Vagina (tissue), 2 donors: Measurements from ENCODE around the gene MYBPH.

Experiments used
- POLR2A ChIP-seq, 2 donors: fragments of 450-650 bp; IDR thresholded peaks; one replicate each; pipeline ENCODE4 v1.6.1; 2017; ENCODE audit warnings: antibody characterized with exemption in 2 of 2, mild to moderate bottlenecking in 2 of 2, moderate library complexity in 2 of 2
- POLR2AphosphoS5 ChIP-seq, 2 donors: sonication (generic); formaldehyde crosslinking; IDR thresholded peaks; one replicate each; pipeline ENCODE4 v1.9.0; 2017; ENCODE audit warnings: antibody characterized with exemption in 2 of 2, mild to moderate bottlenecking in 2 of 2, low read depth in 1 of 2; ENCODE audit not compliant: insufficient read depth in 1 of 2
- TF ChIP-seq, protein P1 (sequence below), 3 experiments: fragments of 450-650 bp in 2 of 3; fragments of 200-600 bp in 1 of 3; sonication (generic) in 1 of 3; IDR thresholded peaks; one replicate each; pipeline ENCODE4 v1.5.1; 2017 to 2019; ENCODE audit warnings: antibody characterized with exemption in 3 of 3, mild to moderate bottlenecking in 2 of 3, moderate library complexity in 2 of 3

DNA sequence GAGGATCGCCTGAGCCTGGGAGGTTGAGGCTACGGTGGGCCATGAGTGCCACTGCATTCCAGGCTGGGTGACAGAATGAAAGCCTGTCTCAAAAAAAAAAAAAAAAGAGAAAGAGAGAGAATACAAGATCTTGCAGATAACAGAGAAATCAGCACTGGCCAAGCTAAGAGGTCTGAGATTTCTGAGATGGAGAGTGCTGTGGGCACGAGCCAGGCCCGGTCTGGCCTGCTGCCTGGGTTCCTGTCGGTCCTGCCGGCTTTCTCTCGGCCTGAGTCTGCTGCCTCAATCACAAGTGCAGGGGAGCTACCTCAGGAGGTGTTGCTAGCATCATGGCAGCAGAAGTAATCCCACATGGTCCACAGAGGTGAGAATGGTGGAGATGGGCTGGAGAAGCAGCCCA, 29.1 kb downstream of the MYBPH start:
- TF ChIP-seq, protein P1, sequence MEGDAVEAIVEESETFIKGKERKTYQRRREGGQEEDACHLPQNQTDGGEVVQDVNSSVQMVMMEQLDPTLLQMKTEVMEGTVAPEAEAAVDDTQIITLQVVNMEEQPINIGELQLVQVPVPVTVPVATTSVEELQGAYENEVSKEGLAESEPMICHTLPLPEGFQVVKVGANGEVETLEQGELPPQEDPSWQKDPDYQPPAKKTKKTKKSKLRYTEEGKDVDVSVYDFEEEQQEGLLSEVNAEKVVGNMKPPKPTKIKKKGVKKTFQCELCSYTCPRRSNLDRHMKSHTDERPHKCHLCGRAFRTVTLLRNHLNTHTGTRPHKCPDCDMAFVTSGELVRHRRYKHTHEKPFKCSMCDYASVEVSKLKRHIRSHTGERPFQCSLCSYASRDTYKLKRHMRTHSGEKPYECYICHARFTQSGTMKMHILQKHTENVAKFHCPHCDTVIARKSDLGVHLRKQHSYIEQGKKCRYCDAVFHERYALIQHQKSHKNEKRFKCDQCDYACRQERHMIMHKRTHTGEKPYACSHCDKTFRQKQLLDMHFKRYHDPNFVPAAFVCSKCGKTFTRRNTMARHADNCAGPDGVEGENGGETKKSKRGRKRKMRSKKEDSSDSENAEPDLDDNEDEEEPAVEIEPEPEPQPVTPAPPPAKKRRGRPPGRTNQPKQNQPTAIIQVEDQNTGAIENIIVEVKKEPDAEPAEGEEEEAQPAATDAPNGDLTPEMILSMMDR (IDR thresholded peaks at IDR 0.05): no peak
- TF ChIP-seq POLR2A (IDR thresholded peaks at IDR 0.05) (no peak), POLR2AphosphoS5 (IDR thresholded peaks at IDR 0.05; ENCODE audit: insufficient read depth in 1 of 2, low read depth in 1 of 2) (no peak)
